NCI-H2029 treated with DMSO at 0.1 percent for 48 hours (cell line): ENCODE measurements around the gene RASA3.

ENCODE experiments used
- DNase-seq: peaks from one replicate; lab custom pipeline; 2025; lab: John Stamatoyannopoulos, UW

RASA3 gene

DNA sequence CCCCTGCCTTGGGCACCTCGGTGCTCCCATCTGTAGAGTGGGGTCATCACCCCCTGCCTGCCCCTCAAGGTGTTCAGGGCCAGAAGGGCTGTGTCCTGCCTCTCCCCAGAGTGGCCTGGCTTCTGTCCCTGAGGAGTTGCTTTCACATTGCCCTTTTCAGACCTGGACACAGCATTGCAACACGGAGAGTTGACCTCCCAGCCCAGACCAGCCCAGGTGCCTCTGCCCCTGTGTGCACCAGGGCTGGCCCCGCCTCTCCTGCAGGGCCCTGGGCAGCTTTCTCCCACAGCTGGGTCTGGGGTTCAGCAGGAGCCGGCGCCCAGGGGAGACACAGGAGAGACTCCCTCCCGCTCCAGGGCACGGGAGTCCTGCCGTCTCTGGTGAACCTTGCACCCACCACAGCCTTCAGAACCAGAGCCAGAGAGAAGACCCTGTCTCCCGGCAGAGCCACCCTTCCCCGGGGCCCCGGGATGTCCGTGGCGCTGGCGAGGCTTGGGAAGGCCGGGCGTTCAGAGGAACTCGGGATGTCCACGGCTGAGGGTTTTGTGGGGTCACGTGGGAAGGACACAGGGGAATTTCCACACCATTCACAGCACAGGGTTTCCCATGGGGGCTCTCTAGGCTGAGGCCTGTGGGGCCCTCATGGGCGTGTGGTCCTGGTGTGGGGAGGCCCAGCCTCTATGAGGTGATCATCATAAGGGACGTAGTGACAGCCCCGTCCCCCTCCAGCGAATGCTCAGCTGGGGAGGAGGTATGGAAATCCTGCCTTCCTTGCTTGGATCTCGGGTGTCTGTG is 181.8 kb downstream of the RASA3 start:
- DNase-seq = no peak

- no peak for DNase-seq
These were observed 182.9 kb downstream of the RASA3 start for GRCh38 chr13:113949546-113949945.

GRCh38 chr13:113948034-113948742 is 184.2 kb downstream of the RASA3 start:
- DNase-seq = no peak

DNA sequence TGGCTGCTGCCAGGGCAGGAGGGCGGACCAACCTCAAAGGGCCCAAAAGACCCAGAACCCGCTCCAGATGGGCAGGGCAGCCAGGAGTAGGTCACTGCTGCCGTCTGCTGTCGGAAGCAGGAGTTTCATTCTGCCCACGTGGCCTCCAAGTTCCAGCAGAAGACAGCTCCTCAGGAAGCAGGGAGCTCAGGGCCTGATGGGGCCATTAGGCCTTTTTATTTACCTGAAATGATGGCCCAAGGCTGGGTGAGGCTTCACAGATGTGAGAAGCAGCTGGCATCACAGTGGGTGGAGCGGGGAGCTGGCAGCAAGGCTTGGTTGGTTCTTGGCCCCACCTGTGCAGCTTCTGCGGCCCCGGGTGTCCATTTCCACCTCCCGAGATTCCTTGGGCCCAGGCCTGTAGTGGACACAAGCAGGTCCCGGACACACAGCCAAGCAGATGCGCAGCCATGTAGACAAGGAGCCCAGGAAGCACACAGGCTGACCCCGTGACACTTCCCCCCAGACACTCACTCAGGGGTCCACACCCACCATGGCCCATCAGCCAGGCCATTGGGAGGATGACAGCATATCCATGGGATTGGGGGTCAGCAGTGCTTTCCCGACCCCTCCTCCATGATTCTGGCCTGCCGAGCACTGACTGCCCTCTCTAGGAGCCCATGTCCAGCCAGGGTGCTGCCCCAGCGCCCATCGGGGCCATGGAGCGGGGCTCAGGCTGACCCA is 185.0 kb downstream of the RASA3 start:
- no peak for DNase-seq

DNA sequence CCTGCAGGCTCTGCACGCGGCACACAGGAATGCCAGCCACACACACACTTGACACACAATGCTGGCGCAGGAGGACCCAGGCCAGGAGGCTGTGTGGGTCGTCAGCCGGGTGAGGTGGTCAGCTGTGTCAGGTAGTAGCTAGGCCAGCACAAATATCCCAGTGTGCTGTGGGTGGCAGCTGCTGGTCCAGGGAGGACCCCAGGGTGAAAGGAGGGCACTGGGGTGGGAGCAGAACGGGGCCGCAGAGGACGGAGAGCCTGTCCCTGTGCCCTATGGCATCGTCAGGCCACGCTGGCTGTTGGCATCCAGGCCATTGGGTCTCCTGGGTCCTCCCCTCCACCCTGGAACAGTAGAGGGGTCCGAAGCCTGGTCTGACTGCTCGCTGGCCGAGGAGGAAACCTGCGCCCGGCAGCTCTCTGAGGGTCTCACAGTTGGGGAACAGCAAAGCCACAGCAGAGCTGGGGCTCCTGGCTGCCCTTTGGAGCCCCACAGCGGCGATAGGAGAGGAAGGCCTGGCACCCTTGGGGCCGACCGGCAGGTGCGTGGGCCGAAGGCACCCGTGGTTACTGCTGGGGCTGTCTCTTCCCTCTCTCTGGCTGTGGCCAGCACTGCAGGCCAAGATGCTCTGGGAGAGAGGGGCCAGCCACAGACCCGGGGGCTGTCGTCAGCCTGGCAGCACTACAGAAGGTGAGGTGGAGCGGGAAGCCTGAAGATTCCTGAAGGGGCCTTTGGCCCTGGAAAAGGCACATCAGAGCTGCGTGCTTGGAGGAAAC is 185.8 kb downstream of the RASA3 start:
- no peak for DNase-seq

DNA sequence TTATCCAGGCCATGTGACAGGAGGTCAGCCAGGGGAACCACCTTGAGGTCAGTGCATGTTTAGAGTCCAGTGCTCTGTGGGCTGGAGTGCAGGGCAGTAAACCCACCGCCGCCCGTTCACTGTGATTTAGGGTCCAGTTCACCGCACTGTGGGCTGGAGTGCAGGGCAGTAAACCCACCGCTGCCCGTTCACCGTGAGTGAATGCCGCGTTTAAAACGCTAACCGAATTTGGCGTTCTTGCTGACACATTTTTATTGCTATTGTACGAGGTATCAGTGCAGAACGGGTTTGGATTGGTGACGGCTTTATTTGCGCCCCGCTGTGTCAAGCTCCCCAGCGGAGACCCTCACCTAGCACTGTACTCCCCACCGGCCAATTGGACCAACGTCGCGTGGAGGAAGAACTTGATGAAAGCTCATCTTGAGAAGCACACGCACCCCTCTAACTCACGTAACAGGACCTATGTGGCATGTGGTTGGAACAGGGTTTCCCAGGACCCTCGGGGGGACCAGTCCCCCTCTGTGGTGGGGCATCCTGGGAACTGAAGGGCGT is 186.5 kb downstream of the RASA3 start:
- DNase-seq = no peak

- no peak for DNase-seq
These were observed 188.4 kb downstream of the RASA3 start for GRCh38 chr13:113943821-113944565.

- DNase-seq = no peak
These were observed 189.8 kb downstream of the RASA3 start for GRCh38 chr13:113942591-113943103.

- DNase-seq = no peak
These were observed 190.7 kb downstream of the RASA3 start for GRCh38 chr13:113941571-113942191.

GRCh38 chr13:113939944-113940297 is 192.5 kb downstream of the RASA3 start:
- no peak for DNase-seq

- DNase-seq = no peak
These were observed 193.1 kb downstream of the RASA3 start for GRCh38 chr13:113939129-113939943.

DNA sequence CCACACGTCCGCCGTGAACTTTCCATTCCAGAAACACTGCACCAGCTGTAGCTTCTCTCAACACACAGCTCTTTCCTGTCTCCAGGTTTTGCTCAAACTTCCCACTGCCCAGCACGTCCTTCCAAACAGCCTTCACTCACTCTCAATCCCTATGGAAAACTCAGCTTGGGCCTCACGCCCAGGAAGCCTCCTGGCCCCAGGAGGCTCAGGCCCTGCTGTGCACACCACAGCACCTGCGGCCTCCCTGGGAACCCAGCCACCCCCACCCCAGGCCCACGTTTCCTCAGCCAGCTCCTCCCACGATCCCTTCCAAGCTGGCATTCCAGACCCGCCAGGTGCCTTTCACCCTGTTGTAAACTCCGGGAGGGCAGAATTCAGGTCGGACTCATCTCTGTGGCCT is 193.7 kb downstream of the RASA3 start:
- DNase-seq = no peak

DNA sequence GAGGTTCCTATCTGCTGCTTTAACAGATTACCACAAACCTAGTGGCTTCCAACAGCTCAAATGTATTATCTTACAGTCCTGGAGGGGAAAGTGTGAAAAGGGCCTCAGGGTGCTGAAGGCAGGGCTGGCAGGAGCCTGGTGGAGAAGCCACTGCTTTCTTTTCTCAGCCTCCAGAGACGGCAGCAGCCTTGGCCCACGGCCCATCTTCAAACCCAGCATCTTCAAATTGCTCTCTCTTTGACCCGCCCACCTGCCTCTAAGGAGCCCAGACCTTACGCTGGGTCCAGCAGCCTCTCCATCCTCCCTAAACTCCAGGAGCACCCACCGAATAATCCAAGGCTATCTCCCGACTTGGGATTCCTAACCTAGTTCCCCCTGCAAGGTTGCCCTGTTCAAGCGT is 194.2 kb downstream of the RASA3 start:
- DNase-seq = no peak

DNA sequence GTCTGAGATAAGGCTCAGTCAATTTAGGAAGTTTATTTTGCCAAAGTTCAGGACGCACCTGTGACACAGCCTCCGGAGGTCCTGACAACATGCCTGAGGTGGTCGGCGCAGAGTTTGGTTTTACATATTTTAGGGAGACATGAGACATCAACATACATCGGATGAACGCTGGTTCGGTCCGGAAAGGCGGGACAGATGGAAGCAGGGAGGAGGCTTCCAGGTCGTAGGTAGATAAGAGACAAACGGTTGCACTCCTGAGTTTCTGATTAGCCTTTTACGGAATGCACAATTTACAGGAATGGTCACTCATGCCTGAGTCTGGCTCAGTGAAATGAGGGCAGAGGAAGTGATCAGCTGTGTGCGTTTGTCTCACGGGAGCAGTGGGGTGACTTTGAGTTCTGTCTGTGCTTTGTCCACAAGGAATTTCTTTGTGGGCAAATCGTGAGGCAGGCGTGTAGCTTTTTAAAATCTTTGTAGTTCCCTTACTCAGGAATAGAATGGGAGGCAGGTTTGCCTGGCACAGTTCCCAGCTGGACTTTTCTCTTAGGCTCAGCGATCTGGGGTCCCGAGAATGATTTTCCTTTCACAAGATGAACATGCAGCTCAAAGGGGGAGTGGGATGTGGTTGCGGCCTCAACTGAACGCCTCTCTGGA is 194.8 kb downstream of the RASA3 start:
- no peak for DNase-seq

DNA sequence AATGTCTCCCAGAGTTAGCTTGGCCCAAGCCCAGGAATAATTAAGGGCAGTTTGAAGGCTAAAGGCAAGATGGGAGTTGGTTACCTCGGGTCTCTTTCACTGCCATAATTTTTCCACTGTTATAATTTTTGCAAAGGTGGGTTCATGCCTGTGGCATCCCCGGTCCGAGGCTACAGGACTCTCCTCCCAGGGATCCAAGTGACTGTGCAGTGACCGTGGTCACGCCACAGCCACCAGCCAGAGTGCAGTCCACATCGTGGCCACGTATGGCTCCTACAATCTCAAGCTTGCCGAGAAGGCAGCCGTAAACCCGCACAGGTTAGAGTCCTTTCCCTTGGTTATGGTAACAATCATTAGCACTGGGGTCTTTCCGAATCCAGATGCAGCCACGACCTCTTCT is 195.3 kb downstream of the RASA3 start:
- no peak for DNase-seq

- DNase-seq = no peak
These were observed 196.1 kb downstream of the RASA3 start for GRCh38 chr13:113936166-113936965.

GRCh38 chr13:113935001-113935844 is 197.2 kb downstream of the RASA3 start:
- peak; percentile 14 for DNase-seq
